Measurements from ENCODE around the gene TNFRSF21.
"Not testable (repeated sequence)": the region's sequence is repeated elsewhere in the genome, so short reads cannot be mapped to it uniquely, and the experiment has no call there.

The TNFRSF21 gene

GRCh38 chr6:47290124-47290834 lies 19.4 kb downstream of the TNFRSF21 start:
- FAIRE-seq = no peak
- DNase-seq (ENCODE audit: insufficient read length, low spot score) = no peak

DNA sequence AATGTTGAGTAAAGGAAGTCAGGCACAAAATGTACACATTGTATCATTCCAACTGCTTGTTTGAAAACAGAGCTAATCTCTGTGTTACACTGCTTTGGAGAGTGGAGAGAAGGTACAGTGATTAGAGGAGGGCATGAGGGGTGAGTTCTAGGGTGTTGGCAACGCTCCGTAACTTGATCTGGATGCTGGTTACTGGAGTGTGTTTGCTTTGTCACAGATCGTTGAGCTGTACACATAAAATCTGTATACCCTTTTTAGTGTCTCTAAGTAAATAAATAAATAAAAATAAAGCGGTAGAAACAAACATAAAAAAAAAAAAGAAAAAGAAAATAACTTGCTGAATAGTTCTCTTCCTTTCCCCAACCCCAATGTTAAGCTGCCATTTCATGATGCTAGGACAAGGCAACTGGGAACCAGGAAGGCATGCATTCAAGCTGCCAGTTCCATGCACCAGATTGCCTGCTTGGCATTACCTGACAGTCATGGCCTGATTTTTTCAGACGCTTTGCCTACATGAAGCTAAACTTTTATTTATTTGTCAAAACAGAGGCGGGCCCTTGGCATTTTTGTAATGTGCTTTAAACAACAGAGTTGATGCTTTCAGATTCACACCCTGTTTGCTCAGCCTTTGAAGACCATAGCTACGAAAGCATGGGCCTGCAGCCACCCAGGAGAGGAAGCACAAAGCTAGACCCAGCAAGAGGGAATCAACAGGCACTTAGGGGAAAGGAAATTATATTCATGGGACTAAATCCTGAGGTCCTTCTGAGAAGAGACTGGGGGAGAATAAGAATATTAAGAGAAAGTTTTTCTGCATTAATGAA lies 21.2 kb downstream of the TNFRSF21 start:
- no peak for FAIRE-seq
- DNase-seq (ENCODE audit: insufficient read length, low spot score) = no peak

GRCh38 chr6:47286301-47286700 lies 23.4 kb downstream of the TNFRSF21 start:
- FAIRE-seq = no peak
- no peak for DNase-seq (ENCODE audit: insufficient read length, low spot score)

- no peak for DNase-seq (ENCODE audit: insufficient read length, low spot score)
- FAIRE-seq = no peak
Measured at GRCh38 chr6:47283993-47284392, 25.7 kb downstream of the TNFRSF21 start.

- no peak for DNase-seq (ENCODE audit: insufficient read length, low spot score)
- no peak for FAIRE-seq
Measured at GRCh38 chr6:47278545-47278944, 31.2 kb downstream of the TNFRSF21 start.

GRCh38 chr6:47277702-47278101 lies 32.0 kb downstream of the TNFRSF21 start:
- DNase-seq (ENCODE audit: insufficient read length, low spot score) (no peak), FAIRE-seq (no peak)

DNA sequence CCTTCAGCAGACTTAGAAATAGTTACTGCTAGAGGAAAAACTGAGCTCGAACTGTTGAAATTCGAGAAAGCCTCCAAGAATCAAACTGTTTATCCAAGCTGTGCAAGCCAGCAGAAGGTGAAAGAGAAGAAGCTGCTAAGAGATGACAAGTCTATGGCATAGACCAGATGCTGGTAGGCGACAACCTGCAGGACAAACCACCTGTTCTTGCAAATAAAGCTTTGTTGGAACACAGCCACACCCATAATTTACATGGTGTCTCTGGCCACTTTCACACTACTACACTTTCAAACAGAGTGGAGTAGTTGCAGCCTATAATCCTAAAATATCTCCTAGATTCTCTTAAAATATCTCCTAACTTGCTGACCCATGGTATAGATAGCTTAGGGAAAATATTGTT lies 33.3 kb downstream of the TNFRSF21 start:
- DNase-seq (ENCODE audit: insufficient read length, low spot score) = no peak
- FAIRE-seq = no peak

DNA sequence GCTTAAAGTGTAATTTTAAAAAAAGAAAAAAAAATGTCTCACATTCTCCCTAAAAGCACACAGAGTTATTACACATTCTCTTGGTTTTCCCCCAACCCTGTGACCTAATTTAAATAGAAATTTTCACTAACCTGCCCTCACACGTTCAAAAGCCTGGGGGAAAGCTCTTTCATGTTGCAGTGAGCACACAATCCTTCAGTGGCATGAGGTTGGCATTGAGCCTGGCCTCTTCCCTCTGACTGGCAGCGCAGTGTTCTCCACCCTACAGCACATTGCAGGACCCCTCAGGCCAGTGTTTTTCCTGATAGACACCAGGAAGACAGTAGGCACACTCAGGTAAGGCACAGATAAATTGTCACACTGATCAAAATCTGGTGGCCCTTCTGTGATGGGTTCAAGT lies 34.1 kb downstream of the TNFRSF21 start:
- no peak for FAIRE-seq

DNA sequence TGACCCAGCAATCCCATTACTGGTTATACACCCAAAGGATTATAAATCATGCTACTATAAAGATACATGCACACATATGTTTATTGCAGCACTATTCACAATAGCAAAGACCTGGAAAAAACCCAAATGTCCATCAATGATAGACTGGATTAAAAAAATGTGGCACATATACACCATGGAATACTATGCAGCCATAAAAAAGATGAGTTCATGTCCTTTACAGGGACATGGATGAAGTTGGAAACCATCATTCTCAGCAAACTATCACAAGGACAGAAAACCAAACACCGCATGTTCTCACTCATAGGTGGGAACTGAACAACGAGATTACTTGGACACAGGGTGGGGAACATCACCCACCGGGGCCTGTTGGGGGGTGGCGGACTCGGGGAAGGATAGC lies 34.6 kb downstream of the TNFRSF21 start:
- DNase-seq (ENCODE audit: insufficient read length, low spot score); FAIRE-seq: not testable (repeated sequence)

More for the DNA sequence above, 34.1 kb downstream of the TNFRSF21 start:
- no peak for DNase-seq (ENCODE audit: insufficient read length, low spot score)

- DNase-seq (ENCODE audit: insufficient read length, low spot score) (no peak), FAIRE-seq (no peak)
Measured at GRCh38 chr6:47268572-47269187, 41.0 kb downstream of the TNFRSF21 start.

DNA sequence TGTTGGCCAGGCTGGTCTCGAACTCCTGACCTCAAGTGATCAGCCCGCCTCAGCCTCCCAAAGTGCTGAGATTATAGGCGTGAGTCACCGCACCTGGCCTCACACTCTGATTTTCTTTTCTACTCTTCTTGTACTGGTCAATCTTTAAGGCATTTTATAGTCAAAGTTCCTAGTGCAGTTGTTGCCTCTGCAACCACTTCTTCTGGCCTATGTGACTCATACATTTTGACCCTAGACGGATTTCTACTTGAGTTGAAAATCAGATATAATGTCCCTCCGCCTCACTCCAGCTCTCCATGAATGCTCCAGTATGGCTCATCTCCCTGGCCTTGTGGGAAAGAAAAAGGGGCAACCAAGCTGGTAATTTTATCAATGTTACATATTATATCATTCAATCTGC lies 42.4 kb downstream of the TNFRSF21 start:
- no peak for DNase-seq (ENCODE audit: insufficient read length, low spot score)
- no peak for FAIRE-seq

GRCh38 chr6:47265971-47266370 lies 43.7 kb downstream of the TNFRSF21 start:
- DNase-seq (ENCODE audit: insufficient read length, low spot score) = no peak
- no peak for FAIRE-seq

DNA sequence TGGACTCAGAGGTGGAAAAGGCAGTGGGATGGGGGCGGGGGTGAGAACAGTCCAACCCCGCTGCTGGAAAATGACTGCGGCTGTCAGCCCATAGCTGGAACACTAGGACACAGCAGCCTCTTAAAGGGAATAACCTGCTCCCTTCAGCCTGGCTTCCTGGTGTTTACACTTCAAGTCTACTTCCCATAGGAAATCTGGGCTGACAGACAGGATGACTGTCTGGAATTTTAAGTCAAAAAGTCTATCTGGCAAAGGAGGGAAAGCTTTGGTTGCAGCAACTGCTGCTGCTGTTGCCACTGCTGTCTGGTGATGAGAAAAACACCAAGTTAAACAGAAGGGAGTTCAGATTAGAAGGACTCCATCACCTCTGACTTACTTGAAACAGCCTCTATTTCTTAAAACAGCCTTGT lies 44.9 kb downstream of the TNFRSF21 start:
- DNase-seq (ENCODE audit: insufficient read length, low spot score) = no peak
- no peak for FAIRE-seq

- no peak for FAIRE-seq
- DNase-seq (ENCODE audit: insufficient read length, low spot score) = no peak
Measured at GRCh38 chr6:47263268-47263667, 46.4 kb downstream of the TNFRSF21 start.

GRCh38 chr6:47262231-47262630 lies 47.5 kb downstream of the TNFRSF21 start:
- DNase-seq (ENCODE audit: insufficient read length, low spot score) (no peak), FAIRE-seq (no peak)

- FAIRE-seq (no peak), DNase-seq (ENCODE audit: insufficient read length, low spot score) (no peak)
Measured at GRCh38 chr6:47261191-47261590, 48.5 kb downstream of the TNFRSF21 start.

GRCh38 chr6:47260021-47260420 lies 49.7 kb downstream of the TNFRSF21 start:
- FAIRE-seq = no peak
- DNase-seq (ENCODE audit: insufficient read length, low spot score) = no peak

- FAIRE-seq (no peak), DNase-seq (ENCODE audit: insufficient read length, low spot score) (no peak)
Measured at GRCh38 chr6:47258724-47259347, 50.9 kb downstream of the TNFRSF21 start.

DNA sequence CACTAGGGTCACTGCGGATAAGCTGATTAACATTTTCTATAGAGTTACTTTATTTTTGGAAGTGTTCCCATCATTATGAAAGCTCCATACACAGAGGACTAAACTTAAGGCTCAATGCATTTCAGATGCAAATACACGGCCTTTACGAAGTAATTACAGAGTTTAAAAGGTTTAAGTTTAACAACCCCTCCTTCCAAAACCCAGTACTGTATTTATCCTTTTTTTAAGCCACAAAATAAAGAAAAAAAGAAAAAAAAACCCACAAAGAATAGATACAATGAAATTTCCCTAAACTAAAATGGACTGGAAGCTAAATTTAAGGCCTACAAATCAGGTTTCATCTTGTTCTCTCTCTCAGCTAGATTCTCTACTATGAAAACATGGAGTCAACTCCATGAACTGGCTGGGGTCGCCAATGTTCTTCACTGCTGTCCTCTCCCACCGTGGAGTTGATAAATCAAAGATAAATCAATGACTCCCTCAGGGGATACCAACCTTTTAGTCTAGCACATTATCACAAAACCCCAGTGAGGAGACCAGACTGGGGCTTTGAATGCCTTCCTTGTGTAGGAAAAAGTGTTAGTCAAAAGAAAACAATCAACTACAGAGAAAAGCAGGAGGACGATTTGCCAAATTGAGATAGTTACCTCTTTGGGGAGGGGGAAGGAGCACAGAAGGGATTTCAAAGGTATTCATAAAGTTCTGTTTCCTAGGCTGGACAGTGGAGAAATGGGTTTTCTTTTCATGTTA lies 52.5 kb downstream of the TNFRSF21 start:
- DNase-seq (ENCODE audit: insufficient read length, low spot score) = no peak
- FAIRE-seq = no peak

GRCh38 chr6:47256361-47256760 lies 53.3 kb downstream of the TNFRSF21 start:
- DNase-seq (ENCODE audit: insufficient read length, low spot score) = no peak
- no peak for FAIRE-seq
